ENCODE results near the gene P2RX2. TPM values are rescaled to one million over a fixed set of nuclear protein-coding genes. Genes with fewer than 3 reads are reported as not detected.

Gene P2RX2
- total RNA-seq, 1 donor from 2014 or later = not detected

- peaks cover 9% of the 10 kb centered on the region for H3K4me1 Mint-ChIP-seq
- no peaks in the 10 kb centered on the region for H3K79me2 ChIP-seq (ENCODE audit: low read depth)
Observed at GRCh38 chr12:132588319-132588718, 30.3 kb upstream of the P2RX2 start.

GRCh38 chr12:132588821-132589669 lies 29.5 kb upstream of the P2RX2 start:
- H3K36me3 Mint-ChIP-seq = peaks cover under 1% of the 10 kb centered on the region
- H3K9me3 ChIP-seq (ENCODE audit: low read depth) = no peaks in the 10 kb centered on the region
- H3K9ac ChIP-seq = no peak overlapping the region
- H3F3A ChIP-seq (ENCODE audit: low read depth) = peaks cover 9% of the 10 kb centered on the region
- no peak overlapping the region for H3K4me3 Mint-ChIP-seq
- H3K36me3 ChIP-seq = no peaks in the 10 kb centered on the region
- no peak overlapping the region for H2AFZ ChIP-seq (replicated peaks)
- no peak overlapping the region for H3K4me3 ChIP-seq
- peaks cover 15% of the 10 kb centered on the region for H3K27me3 Mint-ChIP-seq (ENCODE audit: insufficient read depth, low read depth)
- no peak for TF ChIP-seq CTCF (IDR thresholded peaks at IDR 0.05)
- no peak for TF ChIP-seq EZH2phosphoT487 (IDR thresholded peaks at IDR 0.05)
- TF ChIP-seq EZH2 (IDR thresholded peaks at IDR 0.05) = no peak
- no peaks in the 10 kb centered on the region for H3K79me2 ChIP-seq (ENCODE audit: low read depth)
- H3K4me2 ChIP-seq = no peak overlapping the region
- no peak for DNase-seq (ENCODE audit: low spot score)
- H3K27ac ChIP-seq = no peak overlapping the region
- H3K9me3 Mint-ChIP-seq = peaks cover 2% of the 10 kb centered on the region
- H3K4me1 Mint-ChIP-seq = peaks cover 10% of the 10 kb centered on the region
- peaks cover 100% of the 10 kb centered on the region for H3K27me3 ChIP-seq
- H3K4me1 ChIP-seq = peaks cover 2% of the 10 kb centered on the region
- H3K27ac Mint-ChIP-seq = no peak overlapping the region
- H4K20me1 ChIP-seq (ENCODE audit: low read depth) = peaks cover 19% of the 10 kb centered on the region

More at GRCh38 chr12:132588319-132588718, 30.3 kb upstream of the P2RX2 start:
- Mint-ChIP-seq H3K27ac (no peak overlapping the region), H3K36me3 (peaks cover 4% of the 10 kb centered on the region), H3K27me3 (ENCODE audit: insufficient read depth, low read depth) (peaks cover 20% of the 10 kb centered on the region), H3K9me3 (peaks cover 2% of the 10 kb centered on the region), H3K4me3 (no peak overlapping the region)
- TF ChIP-seq CTCF (IDR thresholded peaks at IDR 0.05) (no peak), EZH2 (IDR thresholded peaks at IDR 0.05) (no peak), EZH2phosphoT487 (IDR thresholded peaks at IDR 0.05) (no peak)
- no peak for DNase-seq (ENCODE audit: low spot score)
- Histone ChIP-seq H3K9me3 (ENCODE audit: low read depth) (no peaks in the 10 kb centered on the region), H3K36me3 (no peaks in the 10 kb centered on the region), H4K20me1 (ENCODE audit: low read depth) (peaks cover 24% of the 10 kb centered on the region), H2AFZ (replicated peaks) (no peak overlapping the region), H3K9ac (no peak overlapping the region), H3K27ac (no peak overlapping the region), H3K4me3 (no peak overlapping the region), H3K27me3 (peaks cover 100% of the 10 kb centered on the region), H3K4me1 (peaks cover 7% of the 10 kb centered on the region), H3F3A (ENCODE audit: low read depth) (peaks cover 13% of the 10 kb centered on the region), H3K4me2 (no peak overlapping the region)

- no peaks in the 10 kb centered on the region for H3K36me3 Mint-ChIP-seq
- Histone ChIP-seq H4K20me1 (ENCODE audit: low read depth) (no peaks in the 10 kb centered on the region), H3K4me3 (no peak overlapping the region), H3K9ac (no peak overlapping the region), H3K36me3 (no peaks in the 10 kb centered on the region), H3K79me2 (ENCODE audit: low read depth) (no peaks in the 10 kb centered on the region), H3F3A (ENCODE audit: low read depth) (no peaks in the 10 kb centered on the region), H2AFZ (replicated peaks) (no peak overlapping the region), H3K27ac (no peak overlapping the region), H3K9me3 (ENCODE audit: low read depth) (no peaks in the 10 kb centered on the region), H3K4me2 (no peak overlapping the region), H3K27me3 (peaks cover 100% of the 10 kb centered on the region), H3K4me1 (no peaks in the 10 kb centered on the region)
- H3K4me3 Mint-ChIP-seq = no peak overlapping the region
- peaks cover 12% of the 10 kb centered on the region for H3K27me3 Mint-ChIP-seq (ENCODE audit: insufficient read depth, low read depth)
- H3K9me3 Mint-ChIP-seq = peaks cover 2% of the 10 kb centered on the region
- DNase-seq (ENCODE audit: low spot score) = no peak
- no peak overlapping the region for H3K27ac Mint-ChIP-seq
- TF ChIP-seq CTCF (IDR thresholded peaks at IDR 0.05) = no peak
- no peak for TF ChIP-seq EZH2phosphoT487 (IDR thresholded peaks at IDR 0.05)
- TF ChIP-seq EZH2 (IDR thresholded peaks at IDR 0.05) = no peak
- peaks cover 11% of the 10 kb centered on the region for H3K4me1 Mint-ChIP-seq
Observed at GRCh38 chr12:132591107-132591935, 27.3 kb upstream of the P2RX2 start.

All from neural progenitor cell (in vitro differentiated cells).